Keratinocyte (primary cell): ENCODE measurements around the gene BEGAIN. TPM values are rescaled to one million over a fixed set of nuclear protein-coding genes. Genes with fewer than 3 reads are reported as not detected.

Source experiments
- DNase-seq: peaks from one replicate; pipeline ENCODE4 v3.0.0-alpha.2; 2011; ENCODE audit warnings: low read depth, missing footprints, low spot score
- FAIRE-seq: peaks from 2 replicates; lab custom pipeline; 2011; peaks lifted over from hg19 to GRCh38; lab: Jason Lieb, UNC
- H2AFZ ChIP-seq: 2 replicates; pipeline ENCODE4 v1.6.0; 2012; ENCODE audit warnings: low read length, control low read depth, inconsistent platforms; ENCODE audit not compliant: control insufficient read depth
- H3K27ac ChIP-seq: 2 replicates; pipeline ENCODE4 v1.5.1; 2011; ENCODE audit warnings: low read length; ENCODE audit not compliant: control insufficient read depth, insufficient read depth
- H3K27me3 ChIP-seq: 3 replicates; pipeline ENCODE4 v1.6.0; 2011; ENCODE audit warnings: low read length; ENCODE audit not compliant: control insufficient read depth, insufficient read depth; ENCODE audit errors: extremely low read depth
- H3K36me3 ChIP-seq, 2 experiments: 2 replicates in 1 of 2; 3 replicates in 1 of 2; pipeline ENCODE4 v1.5.1; 2011; ENCODE audit warnings: low read length in 2 of 2, mild to moderate bottlenecking in 1 of 2; ENCODE audit not compliant: control insufficient read depth in 2 of 2, insufficient read depth in 2 of 2; ENCODE audit errors: extremely low read depth in 1 of 2
- H3K4me1 ChIP-seq: 3 replicates; pipeline ENCODE4 v1.5.1; 2011; ENCODE audit warnings: low read length; ENCODE audit not compliant: control insufficient read depth, insufficient read depth; ENCODE audit errors: extremely low read depth
- H3K4me2 ChIP-seq: 3 replicates; pipeline ENCODE4 v1.6.0; 2011; ENCODE audit warnings: low read depth, low read length; ENCODE audit not compliant: control insufficient read depth, insufficient read depth; ENCODE audit errors: extremely low read depth
- H3K4me3 ChIP-seq, 3 experiments: fragments of 200-600 bp in 1 of 3; sonication (generic) in 1 of 3; 2 replicates in 2 of 3; 3 replicates in 1 of 3; pipeline ENCODE4 v1.5.1; 2011 to 2016; ENCODE audit warnings: low read length in 3 of 3, mild to moderate bottlenecking in 3 of 3, control low read depth in 2 of 3, inconsistent platforms in 1 of 3, low read depth in 1 of 3, mixed read lengths in 1 of 3, mixed run types in 1 of 3, moderate library complexity in 1 of 3; ENCODE audit not compliant: control insufficient read depth in 2 of 3, insufficient read depth in 2 of 3; ENCODE audit errors: extremely low read depth in 1 of 3
- H3K79me2 ChIP-seq: 2 replicates; pipeline ENCODE4 v1.6.0; 2012; ENCODE audit warnings: low read length; ENCODE audit not compliant: control insufficient read depth, insufficient read depth
- H3K9ac ChIP-seq: 3 replicates; pipeline ENCODE4 v1.6.0; 2011; ENCODE audit warnings: low read length; ENCODE audit not compliant: control insufficient read depth, insufficient read depth; ENCODE audit errors: extremely low read depth
- H3K9me1 ChIP-seq: 3 replicates; pipeline ENCODE4 v1.6.0; 2011; ENCODE audit warnings: low read length; ENCODE audit not compliant: control insufficient read depth, insufficient read depth; ENCODE audit errors: extremely low read depth
- H3K9me3 ChIP-seq: 2 replicates; pipeline ENCODE4 v1.5.1; 2012; ENCODE audit warnings: low read depth, low read length; ENCODE audit not compliant: control insufficient read depth
- H4K20me1 ChIP-seq: 3 replicates; pipeline ENCODE4 v1.6.0; 2011; ENCODE audit warnings: low read length; ENCODE audit not compliant: control insufficient read depth, insufficient read depth; ENCODE audit errors: extremely low read depth
- CTCF ChIP-seq, 3 experiments: IDR thresholded peaks in 1 of 3; conservative IDR thresholded peaks in 1 of 3; optimal IDR thresholded peaks in 1 of 3; 2 replicates in 2 of 3; 3 replicates in 1 of 3; pipeline versions ENCODE3 to v1.5.1; 2011; ENCODE audit warnings: low read length in 3 of 3, mild to moderate bottlenecking in 3 of 3, moderate library complexity in 2 of 3, control low read depth in 1 of 3, inconsistent platforms in 1 of 3; ENCODE audit not compliant: insufficient read depth in 2 of 3; ENCODE audit errors: extremely low read depth in 1 of 3
- EZH2 ChIP-seq: IDR thresholded peaks from one replicate; pipeline ENCODE4 v1.6.1; 2012; ENCODE audit warnings: inconsistent platforms, mild to moderate bottlenecking, low read length, moderate library complexity
- dilution Hi-C: fragments of 300-500 bp; cut with MboI; formaldehyde crosslinking; loops from one replicate; pipeline ENCODE4 v1.7.0; 2020; ENCODE audit warnings: low sequenced_read_pairs; ENCODE audit not compliant: extremely low pct_ligation_motif_present
- polyA plus RNA-seq, 5 experiments: library from polyadenylated mRNA; depleted of rRNA in 3 of 5; stranded (reverse) in 3 of 5; stranded (forward) in 1 of 5; unstranded in 1 of 5; fragments of >200 nt; gene quantifications; 1 replicate in 1 of 5; 2 replicates in 3 of 5; 3 replicates in 1 of 5; pipeline versions ENCODE4 v1.2.1 to v1.2.3, GENCODE V29; 2011 to 2012; ENCODE audit warnings: missing spikeins in 2 of 5, low read depth in 1 of 5, low replicate concordance in 1 of 5

BEGAIN gene
- polyA plus RNA-seq, 1 donor (not counting 4 experiments of a cell fraction or from before 2014, with no cell fraction given) = 0.25 TPM

- no peak overlapping the region for H3K4me2 ChIP-seq
- H3K9me3 ChIP-seq = no peaks in the 10 kb centered on the region
- dilution Hi-C loops = no loop called here
- peaks cover 2% of the 10 kb centered on the region for H3K9me1 ChIP-seq
- no peak overlapping the region for H2AFZ ChIP-seq
- no peak overlapping the region for H3K27ac ChIP-seq
- H3K9ac ChIP-seq = no peak overlapping the region
- H3K79me2 ChIP-seq = no peaks in the 10 kb centered on the region
- H3K27me3 ChIP-seq = peaks cover 18% of the 10 kb centered on the region
- H3K4me1 ChIP-seq = no peaks in the 10 kb centered on the region
- no peaks in the 10 kb centered on the region for H3K36me3 ChIP-seq
- FAIRE-seq (no peak), DNase-seq (peak; percentile 49)
- no peaks in the 10 kb centered on the region for H4K20me1 ChIP-seq
- no peak overlapping the region for H3K4me3 ChIP-seq
- TF ChIP-seq CTCF (optimal IDR thresholded peaks at IDR 0.05 in 1 of 3, IDR thresholded peaks at IDR 0.05 in 1 of 3, conservative IDR thresholded peaks at IDR 0.05 in 1 of 3; ENCODE audit: extremely low read depth in 1 of 3, insufficient read depth in 2 of 3, low read length in 3 of 3) = no peak
- no peak for TF ChIP-seq EZH2
Observed at GRCh38 chr14:100547633-100548294, 39.5 kb downstream of the BEGAIN start.

- FAIRE-seq (no peak), DNase-seq (no peak)
- Histone ChIP-seq H3K9me1 (peaks cover 2% of the 10 kb centered on the region), H3K27ac (no peak overlapping the region), H3K4me3 (no peak overlapping the region), H3K9me3 (no peaks in the 10 kb centered on the region), H3K79me2 (no peaks in the 10 kb centered on the region), H3K4me2 (peak overlapping the region; percentile 18), H2AFZ (no peak overlapping the region), H3K4me1 (no peaks in the 10 kb centered on the region), H3K36me3 (no peaks in the 10 kb centered on the region), H3K27me3 (peaks cover 15% of the 10 kb centered on the region), H4K20me1 (no peaks in the 10 kb centered on the region), H3K9ac (no peak overlapping the region)
- dilution Hi-C loops = no loop called here
- TF ChIP-seq CTCF (optimal IDR thresholded peaks at IDR 0.05 in 1 of 3, IDR thresholded peaks at IDR 0.05 in 1 of 3, conservative IDR thresholded peaks at IDR 0.05 in 1 of 3; ENCODE audit: extremely low read depth in 1 of 3, insufficient read depth in 2 of 3, low read length in 3 of 3) (no peak), EZH2 (no peak)
Observed at GRCh38 chr14:100546051-100546443, 41.2 kb downstream of the BEGAIN start.
